HepG2 (cell line): ENCODE measurements around the gene PHTF1. TPM values are rescaled to one million over a fixed set of nuclear protein-coding genes. Genes with fewer than 3 reads are reported as not detected.

Source experiments
- EEA1 ChIP-seq: sonication (generic); formaldehyde crosslinking; IDR thresholded peaks from 2 replicates; pipeline ENCODE4 v1.5.1; 2020; ENCODE audit warnings: mild to moderate bottlenecking, missing genetic modification reagents, borderline replicate concordance
- MEIS1 ChIP-seq: sonication (generic); formaldehyde crosslinking; IDR thresholded peaks from 2 replicates; pipeline ENCODE4 v1.9.0; 2021; ENCODE audit warnings: mild to moderate bottlenecking, missing genetic modification reagents, moderate library complexity, borderline replicate concordance
- SOX13 ChIP-seq, 3 experiments: fragments of 450-650 bp in 1 of 3; sonication (generic) in 1 of 3; formaldehyde crosslinking in 1 of 3; IDR thresholded peaks in 2 of 3; conservative IDR thresholded peaks in 1 of 3; 2 replicates each; pipeline versions ENCODE4 v1.5.0 to v1.6.1; 2016 to 2020; ENCODE audit warnings: antibody characterized with exemption in 1 of 3, mild to moderate bottlenecking in 1 of 3, missing compliant biosample characterization in 1 of 3, missing genetic modification reagents in 1 of 3, moderate library complexity in 1 of 3
- SRSF4 ChIP-seq: fragments of 200-400 bp; formaldehyde crosslinking; IDR thresholded peaks from one replicate; pipeline ENCODE4 v1.6.1; 2018; ENCODE audit warnings: mild to moderate bottlenecking, low read depth, low read length, moderate library complexity; ENCODE audit not compliant: poor library complexity, severe bottlenecking
- THYN1 ChIP-seq: sonication (generic); formaldehyde crosslinking; IDR thresholded peaks from 2 replicates; pipeline ENCODE4 v1.8.1; 2023; ENCODE audit warnings: low read depth, mild to moderate bottlenecking, moderate library complexity, missing genetic modification reagents, borderline replicate concordance
- ZMYM2 ChIP-seq: sonication (generic); formaldehyde crosslinking; IDR thresholded peaks from 2 replicates; pipeline ENCODE4 v1.8.0; 2022; ENCODE audit warnings: mild to moderate bottlenecking, missing genetic modification reagents
- ZNF235 ChIP-seq: sonication (generic); formaldehyde crosslinking; IDR thresholded peaks from 2 replicates; pipeline ENCODE4 v1.8.1; 2023; ENCODE audit warnings: mild to moderate bottlenecking, missing genetic modification reagents, borderline replicate concordance
- ZNF333 ChIP-seq: sonication (generic); formaldehyde crosslinking; IDR thresholded peaks from 2 replicates; pipeline ENCODE4 v1.4.0; 2020; ENCODE audit warnings: mild to moderate bottlenecking, missing genetic modification reagents, borderline replicate concordance
- ZNF337 ChIP-seq: sonication (generic); formaldehyde crosslinking; IDR thresholded peaks from 2 replicates; pipeline ENCODE4 v1.5.1; 2020; ENCODE audit warnings: missing genetic modification reagents, low read depth, mild to moderate bottlenecking, borderline replicate concordance
- ZNF496 ChIP-seq: sonication (generic); formaldehyde crosslinking; IDR thresholded peaks from 2 replicates; pipeline ENCODE4 v1.8.1; 2023; ENCODE audit warnings: mild to moderate bottlenecking, moderate library complexity, missing genetic modification reagents; ENCODE audit not compliant: insufficient replicate concordance
- ZNF549 ChIP-seq: sonication (generic); formaldehyde crosslinking; IDR thresholded peaks from 2 replicates; pipeline ENCODE4 v1.5.0; 2020; ENCODE audit warnings: missing genetic modification reagents
- ZNF607 ChIP-seq: sonication (generic); formaldehyde crosslinking; IDR thresholded peaks from 2 replicates; pipeline ENCODE4 v1.5.1; 2020; ENCODE audit warnings: missing genetic modification reagents, mild to moderate bottlenecking, borderline replicate concordance
- ZSCAN25 ChIP-seq: sonication (generic); formaldehyde crosslinking; IDR thresholded peaks from 2 replicates; pipeline ENCODE4 v1.8.0; 2022; ENCODE audit warnings: mild to moderate bottlenecking, missing genetic modification reagents
- ZSCAN30 ChIP-seq: sonication (generic); formaldehyde crosslinking; IDR thresholded peaks from 2 replicates; pipeline ENCODE4 v1.5.0; 2020; ENCODE audit warnings: mild to moderate bottlenecking, missing genetic modification reagents
- polyA plus RNA-seq, 8 experiments: library from polyadenylated mRNA; depleted of rRNA in 3 of 8; stranded (reverse) in 7 of 8; unstranded in 1 of 8; fragments of >200 nt; fragmentation: Illumina TruSeq in 4 of 8; extraction: Trizol in 4 of 8; gene quantifications; 2 replicates each; pipeline versions ENCODE4 v1.2.1 to v1.2.3, GENCODE V29; 2011 to 2016; ENCODE audit warnings: low read depth in 4 of 8, missing spikeins in 1 of 8, mixed read lengths in 1 of 8; ENCODE audit not compliant: insufficient read depth in 1 of 8
- total RNA-seq, 5 experiments: library from RNA; depleted of rRNA; stranded (reverse); fragments of >200 nt; fragmentation: Illumina TruSeq; extraction: Trizol; gene quantifications; 2 replicates each; pipeline ENCODE4 v1.2.3, GENCODE V29; 2016; ENCODE audit warnings: low read depth in 1 of 5
- TF ChIP-seq, protein P1 (sequence below): sonication (generic); formaldehyde crosslinking; IDR thresholded peaks from 2 replicates; pipeline ENCODE4 v1.5.0; 2020; ENCODE audit warnings: missing genetic modification reagents

The PHTF1 gene
- total and polyA plus RNA-seq, 2 of the 13 experiments (the other 11 are each of a cell fraction or from before 2014, with no cell fraction given), result 5.0 to 19.7 TPM

DNA sequence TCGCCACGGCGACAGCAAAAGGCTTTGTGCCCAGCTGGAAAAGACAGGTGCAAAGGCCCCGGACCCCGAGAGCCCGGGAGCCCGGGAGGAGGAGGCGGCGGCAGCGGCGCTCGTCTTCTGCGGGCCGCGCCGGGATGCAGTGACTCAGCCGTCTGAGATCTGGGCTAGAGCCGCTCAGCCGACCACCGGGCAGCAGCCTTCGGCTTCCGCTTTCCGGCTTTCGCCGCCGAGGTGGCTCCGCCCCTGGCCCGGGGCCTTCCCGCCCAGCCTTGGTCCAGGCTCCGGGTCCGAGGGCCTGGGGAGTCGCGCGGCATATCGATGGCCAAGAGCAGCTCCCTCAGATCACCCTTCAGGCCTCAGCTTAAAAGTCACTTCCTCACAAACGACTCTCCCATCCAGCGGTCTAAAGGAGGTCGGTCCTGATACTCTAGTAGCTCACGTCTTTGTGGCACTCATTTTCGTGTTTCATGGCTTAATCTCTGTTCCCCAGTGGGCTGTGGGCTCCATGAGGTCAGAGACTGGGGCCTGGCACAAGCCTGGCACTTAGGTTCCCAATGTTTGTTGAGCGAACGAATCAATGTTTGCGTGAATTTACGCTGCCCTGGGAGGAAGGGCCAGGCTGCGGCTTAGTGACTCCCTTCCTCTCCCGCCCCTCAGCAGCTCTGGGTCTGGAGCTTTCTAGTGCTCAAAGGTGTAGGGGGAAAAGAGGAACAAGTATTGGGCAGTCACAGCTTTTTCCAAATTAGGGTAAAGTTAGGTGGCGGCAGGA is at the start of gene PHTF1 (continued):
- TF ChIP-seq ZNF337 (CRISPR knock-in tag) (no peak), ZNF496 (no peak), ZNF333 (CRISPR knock-in tag) (peak; percentile 56; the same call in 1 of the 2 replicates), ZSCAN25 (no peak), ZNF549 (no peak), SRSF4 (no peak), MEIS1 (CRISPR knock-in tag) (no peak), EEA1 (CRISPR knock-in tag) (no peak), THYN1 (CRISPR knock-in tag) (no peak), ZNF235 (CRISPR knock-in tag) (no peak), ZNF607 (CRISPR knock-in tag) (peak; percentile 82; the same call in 1 of the 2 replicates), ZMYM2 (CRISPR knock-in tag) (no peak), ZSCAN30 (CRISPR knock-in tag) (no peak), SOX13 (IDR thresholded peaks at IDR 0.05) (no peak), SOX13 (CRISPR knock-in tag; conservative IDR thresholded peaks at IDR 0.05 in 1 of 2, IDR thresholded peaks at IDR 0.05 in 1 of 2) (no peak)
- TF ChIP-seq, protein P1, sequence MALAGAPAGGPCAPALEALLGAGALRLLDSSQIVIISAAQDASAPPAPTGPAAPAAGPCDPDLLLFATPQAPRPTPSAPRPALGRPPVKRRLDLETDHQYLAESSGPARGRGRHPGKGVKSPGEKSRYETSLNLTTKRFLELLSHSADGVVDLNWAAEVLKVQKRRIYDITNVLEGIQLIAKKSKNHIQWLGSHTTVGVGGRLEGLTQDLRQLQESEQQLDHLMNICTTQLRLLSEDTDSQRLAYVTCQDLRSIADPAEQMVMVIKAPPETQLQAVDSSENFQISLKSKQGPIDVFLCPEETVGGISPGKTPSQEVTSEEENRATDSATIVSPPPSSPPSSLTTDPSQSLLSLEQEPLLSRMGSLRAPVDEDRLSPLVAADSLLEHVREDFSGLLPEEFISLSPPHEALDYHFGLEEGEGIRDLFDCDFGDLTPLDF (CRISPR knock-in tag), result peak; percentile 90
- TF ChIP-seq, all 625 proteins: peak for 183
